IPS-18a (cell line): ENCODE measurements around the gene TRIP4.
"Not testable (repeated sequence)": the region's sequence is repeated elsewhere in the genome, so short reads cannot be mapped to it uniquely, and the experiment has no call there.

Experiments used
- H3K27ac ChIP-seq: one replicate; pipeline ENCODE4 v1.5.1; 2013; ENCODE audit warnings: low read length
- H3K27me3 ChIP-seq: one replicate; pipeline ENCODE4 v1.6.1; 2013; ENCODE audit warnings: mild to moderate bottlenecking, low read length; ENCODE audit not compliant: control insufficient read depth, insufficient read depth
- H3K36me3 ChIP-seq: one replicate; pipeline ENCODE4 v1.6.1; 2013; ENCODE audit warnings: low read depth, low read length; ENCODE audit not compliant: control insufficient read depth
- H3K4me1 ChIP-seq: one replicate; pipeline ENCODE4 v1.6.1; 2013; ENCODE audit warnings: low read depth, low read length; ENCODE audit not compliant: control insufficient read depth
- H3K4me3 ChIP-seq: one replicate; pipeline ENCODE4 v1.5.1; 2013; ENCODE audit warnings: low read length
- H3K9ac ChIP-seq: one replicate; pipeline ENCODE4 v1.6.1; 2013; ENCODE audit warnings: mild to moderate bottlenecking, low read length, moderate library complexity
- H3K9me3 ChIP-seq: one replicate; pipeline ENCODE4 v1.6.1; 2013; ENCODE audit warnings: low read depth, low read length; ENCODE audit not compliant: control insufficient read depth

The TRIP4 gene

GRCh38 chr15:64466408-64467141 lies 78.9 kb downstream of the TRIP4 start:
- H3K9ac ChIP-seq, result no peak overlapping the region
- H3K9me3 ChIP-seq, result no peaks in the 10 kb centered on the region
- no peaks in the 10 kb centered on the region for H3K27me3 ChIP-seq
- H3K36me3 ChIP-seq, result no peaks in the 10 kb centered on the region
- no peak overlapping the region for H3K27ac ChIP-seq
- peaks cover 26% of the 10 kb centered on the region for H3K4me1 ChIP-seq
- no peak overlapping the region for H3K4me3 ChIP-seq

- Histone ChIP-seq H3K27ac (no peak overlapping the region), H3K9ac (no peak overlapping the region), H3K4me3 (no peak overlapping the region), H3K36me3 (no peaks in the 10 kb centered on the region), H3K4me1 (no peaks in the 10 kb centered on the region), H3K9me3 (no peaks in the 10 kb centered on the region), H3K27me3 (no peaks in the 10 kb centered on the region)
Measured at GRCh38 chr15:64472161-64472560, 84.5 kb downstream of the TRIP4 start.

- Histone ChIP-seq H3K27me3 (no peaks in the 10 kb centered on the region), H3K36me3 (no peaks in the 10 kb centered on the region), H3K4me3 (no peak overlapping the region), H3K9ac (no peak overlapping the region), H3K27ac (no peak overlapping the region), H3K9me3 (no peaks in the 10 kb centered on the region), H3K4me1 (no peaks in the 10 kb centered on the region)
Measured at GRCh38 chr15:64474846-64475245, 87.2 kb downstream of the TRIP4 start.

- Histone ChIP-seq H3K36me3 (no peaks in the 10 kb centered on the region), H3K9me3 (no peaks in the 10 kb centered on the region), H3K9ac (no peak overlapping the region), H3K4me3 (no peak overlapping the region), H3K27ac (peak overlapping the region; percentile 39), H3K4me1 (no peaks in the 10 kb centered on the region), H3K27me3 (no peaks in the 10 kb centered on the region)
Measured at GRCh38 chr15:64476550-64476949, 88.9 kb downstream of the TRIP4 start.

- no peak overlapping the region for H3K4me3 ChIP-seq
- H3K9me3 ChIP-seq, result no peaks in the 10 kb centered on the region
- H3K9ac ChIP-seq, result no peak overlapping the region
- H3K27ac ChIP-seq, result no peak overlapping the region
- no peaks in the 10 kb centered on the region for H3K27me3 ChIP-seq
- no peaks in the 10 kb centered on the region for H3K36me3 ChIP-seq
- no peaks in the 10 kb centered on the region for H3K4me1 ChIP-seq
Measured at GRCh38 chr15:64478863-64479262, 91.2 kb downstream of the TRIP4 start.

- no peaks in the 10 kb centered on the region for H3K4me1 ChIP-seq
- H3K27ac ChIP-seq, result no peak overlapping the region
- no peak overlapping the region for H3K9ac ChIP-seq
- H3K36me3 ChIP-seq, result no peaks in the 10 kb centered on the region
- no peaks in the 10 kb centered on the region for H3K9me3 ChIP-seq
- no peaks in the 10 kb centered on the region for H3K27me3 ChIP-seq
- no peak overlapping the region for H3K4me3 ChIP-seq
Measured at GRCh38 chr15:64480891-64481290, 93.3 kb downstream of the TRIP4 start.

GRCh38 chr15:64483749-64484148 lies 96.1 kb downstream of the TRIP4 start:
- Histone ChIP-seq H3K36me3 (no peaks in the 10 kb centered on the region), H3K9ac (no peak overlapping the region), H3K4me1 (no peaks in the 10 kb centered on the region), H3K27me3 (no peaks in the 10 kb centered on the region), H3K27ac (no peak overlapping the region), H3K4me3 (no peak overlapping the region), H3K9me3 (no peaks in the 10 kb centered on the region)

- Histone ChIP-seq H3K4me1 (no peaks in the 10 kb centered on the region), H3K4me3 (no peak overlapping the region), H3K9ac (no peak overlapping the region), H3K36me3 (no peaks in the 10 kb centered on the region), H3K27me3 (no peaks in the 10 kb centered on the region), H3K27ac (no peak overlapping the region), H3K9me3 (no peaks in the 10 kb centered on the region)
Measured at GRCh38 chr15:64485796-64486195, 98.2 kb downstream of the TRIP4 start.

GRCh38 chr15:64490598-64491259 lies 103.1 kb downstream of the TRIP4 start:
- Histone ChIP-seq H3K9ac (no peak overlapping the region), H3K4me3 (no peak overlapping the region), H3K36me3 (no peaks in the 10 kb centered on the region)

GRCh38 chr15:64493641-64494040 lies 106.0 kb downstream of the TRIP4 start:
- H3K4me1 ChIP-seq, result no peaks in the 10 kb centered on the region
- H3K9me3 ChIP-seq, result no peaks in the 10 kb centered on the region
- H3K27me3 ChIP-seq, result no peaks in the 10 kb centered on the region
- H3K4me3 ChIP-seq, result no peak overlapping the region
- no peak overlapping the region for H3K27ac ChIP-seq
- no peak overlapping the region for H3K9ac ChIP-seq
- no peaks in the 10 kb centered on the region for H3K36me3 ChIP-seq

More at GRCh38 chr15:64490598-64491259, 103.1 kb downstream of the TRIP4 start:
- no peaks in the 10 kb centered on the region for H3K4me1 ChIP-seq
- no peak overlapping the region for H3K27ac ChIP-seq
- no peaks in the 10 kb centered on the region for H3K9me3 ChIP-seq
- H3K27me3 ChIP-seq, result no peaks in the 10 kb centered on the region

GRCh38 chr15:64495968-64496367 lies 108.3 kb downstream of the TRIP4 start:
- H3K27ac ChIP-seq, H3K4me3 ChIP-seq, H3K4me1 ChIP-seq, H3K9me3 ChIP-seq, H3K9ac ChIP-seq, H3K27me3 ChIP-seq: not testable (repeated sequence)
- H3K36me3 ChIP-seq, result peaks cover 21% of the 10 kb centered on the region
